Hepatocyte (in vitro differentiated cells): Measurements from ENCODE around the gene QSOX2. TPM values are rescaled to one million over a fixed set of nuclear protein-coding genes. Genes with fewer than 3 reads are reported as not detected.

Experiments used
- DNase-seq: peaks from one replicate; pipeline ENCODE4 v3.0.0-alpha.2; 2016; ENCODE audit warnings: low spot score
- H2AFZ ChIP-seq: fragments of 200-600 bp; sonication (generic); 2 replicates; pipeline ENCODE4 v1.6.0; 2016; ENCODE audit warnings: antibody characterized with exemption, mild to moderate bottlenecking
- H3K27ac ChIP-seq: fragments of 200-600 bp; sonication (generic); 2 replicates; pipeline ENCODE4 v1.5.1; 2016; ENCODE audit warnings: mild to moderate bottlenecking
- H3K27me3 ChIP-seq: fragments of 200-600 bp; sonication (generic); 2 replicates; pipeline ENCODE4 v1.6.1; 2016
- H3K36me3 ChIP-seq: fragments of 200-600 bp; sonication (generic); replicated peaks from 2 replicates; pipeline ENCODE4 v1.5.1; 2016; ENCODE audit warnings: low read depth; ENCODE audit not compliant: insufficient read depth
- H3K4me1 ChIP-seq: fragments of 200-600 bp; sonication (generic); 2 replicates; pipeline ENCODE4 v1.5.1; 2016; ENCODE audit warnings: mild to moderate bottlenecking, moderate library complexity; ENCODE audit not compliant: insufficient read depth
- H3K4me2 ChIP-seq: fragments of 200-600 bp; sonication (generic); 2 replicates; pipeline ENCODE4 v1.6.0; 2016
- H3K4me3 ChIP-seq: fragments of 200-600 bp; sonication (generic); 2 replicates; pipeline ENCODE4 v1.5.1; 2016; ENCODE audit warnings: mild to moderate bottlenecking
- H3K79me2 ChIP-seq: fragments of 200-600 bp; sonication (generic); 2 replicates; pipeline ENCODE4 v1.6.0; 2017; ENCODE audit warnings: mild to moderate bottlenecking
- H3K9me2 ChIP-seq: fragments of 200-600 bp; sonication (generic); replicated peaks from 2 replicates; pipeline ENCODE4 v1.6.0; 2017; ENCODE audit warnings: mild to moderate bottlenecking; ENCODE audit not compliant: insufficient read depth
- H3K9me3 ChIP-seq: fragments of 200-600 bp; sonication (generic); 2 replicates; pipeline ENCODE4 v1.5.1; 2016; ENCODE audit warnings: low read depth, mild to moderate bottlenecking
- H4K20me1 ChIP-seq: fragments of 200-600 bp; sonication (generic); 2 replicates; pipeline ENCODE4 v1.6.0; 2016; ENCODE audit warnings: mild to moderate bottlenecking; ENCODE audit not compliant: insufficient read depth, poor library complexity, severe bottlenecking
- CTCF ChIP-seq: fragments of 200-600 bp; sonication (generic); IDR thresholded peaks from 2 replicates; pipeline ENCODE4 v1.5.1; 2016; ENCODE audit warnings: antibody characterized with exemption, mild to moderate bottlenecking; ENCODE audit not compliant: poor library complexity
- EZH2 ChIP-seq: fragments of 200-600 bp; sonication (generic); IDR thresholded peaks from 2 replicates; pipeline ENCODE4 v1.6.1; 2016; ENCODE audit warnings: antibody characterized with exemption, mild to moderate bottlenecking, borderline replicate concordance
- EZH2phosphoT487 ChIP-seq: fragments of 200-600 bp; sonication (generic); IDR thresholded peaks from one replicate; pipeline ENCODE4 v1.6.1; 2018; ENCODE audit warnings: antibody characterized with exemption, mild to moderate bottlenecking, low read depth, moderate library complexity; ENCODE audit not compliant: unreplicated experiment, severe bottlenecking
- WGBS: methylation state at CpG from one replicate; pipeline ENCODE4 v1.1.6; 2016; ENCODE audit warnings: low lambda C conversion rate; ENCODE audit errors: missing lambda C conversion rate; 5-methylcytosine and 5-hydroxymethylcytosine counted together
- polyA plus RNA-seq: library from polyadenylated mRNA; unstranded; fragments of >200 nt; fragmentation: Nextera tagmentation; extraction: Ambion mirVana; gene quantifications from 2 replicates; pipeline ENCODE4 v1.2.1, GENCODE V29; 2016
- total RNA-seq: library from RNA; depleted of rRNA; stranded (reverse); fragments of >200 nt; gene quantifications from 2 replicates; pipeline ENCODE4 v1.2.3, GENCODE V29; 2014

Gene QSOX2
- total and polyA plus RNA-seq, 2 experiments from 2014 or later = 3.3 to 11.0 TPM

- peaks cover 20% of the 10 kb centered on the region for H3K27me3 ChIP-seq
- TF ChIP-seq CTCF (no peak), EZH2phosphoT487 (no peak), EZH2 (no peak)
- no peak overlapping the region for H3K4me3 ChIP-seq
- peaks cover 12% of the 10 kb centered on the region for H4K20me1 ChIP-seq
- no peak overlapping the region for H3K27ac ChIP-seq
- H3K9me2 ChIP-seq = no peaks in the 10 kb centered on the region
- H3K4me1 ChIP-seq = no peaks in the 10 kb centered on the region
- no peak overlapping the region for H3K4me2 ChIP-seq
- H3K9me3 ChIP-seq = no peaks in the 10 kb centered on the region
- DNase-seq = no peak
- H2AFZ ChIP-seq = no peak overlapping the region
- H3K36me3 ChIP-seq = no peaks in the 10 kb centered on the region
- no peaks in the 10 kb centered on the region for H3K79me2 ChIP-seq
- WGBS = 94% methylated on average over 17 of the region's 17 CpGs
Measured at GRCh38 chr9:136208675-136209074, 36.9 kb downstream of the QSOX2 start.

- H2AFZ ChIP-seq = no peak overlapping the region
- no peak overlapping the region for H3K4me2 ChIP-seq
- no peak for DNase-seq
- H3K4me1 ChIP-seq = no peaks in the 10 kb centered on the region
- peaks cover 12% of the 10 kb centered on the region for H4K20me1 ChIP-seq
- no peaks in the 10 kb centered on the region for H3K9me3 ChIP-seq
- peaks cover 27% of the 10 kb centered on the region for H3K27me3 ChIP-seq
- 85% methylated on average over 9 of the region's 9 CpGs for WGBS
- no peaks in the 10 kb centered on the region for H3K9me2 ChIP-seq
- TF ChIP-seq EZH2phosphoT487 (no peak), CTCF (no peak), EZH2 (no peak)
- no peaks in the 10 kb centered on the region for H3K79me2 ChIP-seq
- no peak overlapping the region for H3K27ac ChIP-seq
- H3K4me3 ChIP-seq = no peak overlapping the region
- no peaks in the 10 kb centered on the region for H3K36me3 ChIP-seq
Measured at GRCh38 chr9:136207616-136208015, 38.0 kb downstream of the QSOX2 start.

GRCh38 chr9:136206602-136207275 lies 38.9 kb downstream of the QSOX2 start:
- WGBS = 72% methylated on average over 16 of the region's 16 CpGs
- H3K27ac ChIP-seq = no peak overlapping the region
- TF ChIP-seq EZH2 (no peak), EZH2phosphoT487 (no peak), CTCF (no peak)
- H2AFZ ChIP-seq = no peak overlapping the region
- H3K4me3 ChIP-seq = no peak overlapping the region
- H3K9me2 ChIP-seq = no peaks in the 10 kb centered on the region
- H3K4me2 ChIP-seq = no peak overlapping the region
- no peak for DNase-seq
- H3K9me3 ChIP-seq = no peaks in the 10 kb centered on the region
- no peaks in the 10 kb centered on the region for H3K4me1 ChIP-seq
- H3K27me3 ChIP-seq = peaks cover 35% of the 10 kb centered on the region
- no peaks in the 10 kb centered on the region for H3K79me2 ChIP-seq
- peaks cover 12% of the 10 kb centered on the region for H4K20me1 ChIP-seq
- H3K36me3 ChIP-seq = no peaks in the 10 kb centered on the region

- Histone ChIP-seq H3K9me2 (no peaks in the 10 kb centered on the region), H2AFZ (no peak overlapping the region), H4K20me1 (peaks cover 12% of the 10 kb centered on the region), H3K27ac (no peak overlapping the region), H3K4me1 (no peaks in the 10 kb centered on the region), H3K9me3 (no peaks in the 10 kb centered on the region), H3K36me3 (no peaks in the 10 kb centered on the region), H3K27me3 (peaks cover 45% of the 10 kb centered on the region), H3K4me2 (no peak overlapping the region), H3K79me2 (no peaks in the 10 kb centered on the region), H3K4me3 (no peak overlapping the region)
- no peak for DNase-seq
- TF ChIP-seq EZH2phosphoT487 = no peak
- no peak for TF ChIP-seq CTCF
- no peak for TF ChIP-seq EZH2
- WGBS = 90% methylated on average over 4 of the region's 5 CpGs
Measured at GRCh38 chr9:136205707-136205992, 40.0 kb downstream of the QSOX2 start.
